PFSK-1 (cell line): ENCODE results near the gene IFRD2.

Experiments
- POLR2AphosphoS5 ChIP-seq: IDR thresholded peaks from 2 replicates; pipeline ENCODE4 v1.6.1; 2012; ENCODE audit warnings: low read depth, mild to moderate bottlenecking, control low read depth, low read length, moderate library complexity
- SIN3A ChIP-seq: IDR thresholded peaks from 2 replicates; pipeline ENCODE4 v1.6.1; 2012; ENCODE audit warnings: mild to moderate bottlenecking, low read length, moderate library complexity, borderline replicate concordance; ENCODE audit not compliant: insufficient read depth
- TAF1 ChIP-seq: IDR thresholded peaks from 2 replicates; pipeline ENCODE4 v1.6.1; 2012; ENCODE audit warnings: low read length, control low read depth, borderline replicate concordance; ENCODE audit not compliant: insufficient read depth
- TF ChIP-seq, protein P1 (sequence below), 2 experiments: IDR thresholded peaks; 2 replicates each; pipeline versions ENCODE4 v1.6.1 to v1.8.0; 2011 to 2012; ENCODE audit warnings: low read depth in 2 of 2, low read length in 2 of 2, control low read depth in 1 of 2, inconsistent platforms in 1 of 2, mild to moderate bottlenecking in 1 of 2, moderate library complexity in 1 of 2; ENCODE audit not compliant: insufficient read depth in 1 of 2

DNA sequence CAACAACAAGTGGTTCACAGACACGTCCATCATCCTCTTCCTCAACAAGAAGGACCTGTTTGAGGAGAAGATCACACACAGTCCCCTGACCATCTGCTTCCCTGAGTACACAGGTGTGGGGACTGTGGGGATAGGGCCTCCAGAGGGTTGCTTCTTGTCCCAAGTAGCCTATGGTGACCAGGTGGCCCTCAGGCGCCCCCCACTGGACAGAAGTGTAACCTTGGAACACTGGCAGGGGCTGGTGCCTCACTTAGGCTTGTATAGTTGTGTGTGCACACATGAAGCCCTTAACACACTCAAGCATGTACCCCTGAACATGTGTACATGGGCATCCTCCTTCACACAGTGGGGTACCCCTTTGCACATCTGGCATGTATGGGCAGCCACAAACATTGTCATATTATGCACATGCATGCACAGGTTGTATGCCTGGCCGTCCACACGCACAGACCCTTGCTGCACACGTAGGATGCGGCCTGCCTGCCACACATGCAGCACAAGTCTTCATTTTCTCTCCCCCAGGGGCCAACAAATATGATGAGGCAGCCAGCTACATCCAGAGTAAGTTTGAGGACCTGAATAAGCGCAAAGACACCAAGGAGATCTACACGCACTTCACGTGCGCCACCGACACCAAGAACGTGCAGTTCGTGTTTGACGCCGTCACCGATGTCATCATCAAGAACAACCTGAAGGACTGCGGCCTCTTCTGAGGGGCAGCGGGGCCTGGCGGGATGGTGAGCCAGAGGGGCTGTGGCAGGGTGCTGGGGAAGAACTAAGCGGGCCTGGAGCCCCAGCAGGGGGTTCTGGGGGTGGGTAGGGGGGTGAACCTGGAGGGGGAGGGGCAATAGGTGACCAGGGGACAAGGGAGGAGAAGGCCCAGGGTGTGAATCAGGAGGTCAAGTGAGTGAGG lies 35.0 kb downstream of the IFRD2 start:
- TF ChIP-seq POLR2AphosphoS5 (no peak), TAF1 (no peak), SIN3A (no peak)
- TF ChIP-seq, protein P1, sequence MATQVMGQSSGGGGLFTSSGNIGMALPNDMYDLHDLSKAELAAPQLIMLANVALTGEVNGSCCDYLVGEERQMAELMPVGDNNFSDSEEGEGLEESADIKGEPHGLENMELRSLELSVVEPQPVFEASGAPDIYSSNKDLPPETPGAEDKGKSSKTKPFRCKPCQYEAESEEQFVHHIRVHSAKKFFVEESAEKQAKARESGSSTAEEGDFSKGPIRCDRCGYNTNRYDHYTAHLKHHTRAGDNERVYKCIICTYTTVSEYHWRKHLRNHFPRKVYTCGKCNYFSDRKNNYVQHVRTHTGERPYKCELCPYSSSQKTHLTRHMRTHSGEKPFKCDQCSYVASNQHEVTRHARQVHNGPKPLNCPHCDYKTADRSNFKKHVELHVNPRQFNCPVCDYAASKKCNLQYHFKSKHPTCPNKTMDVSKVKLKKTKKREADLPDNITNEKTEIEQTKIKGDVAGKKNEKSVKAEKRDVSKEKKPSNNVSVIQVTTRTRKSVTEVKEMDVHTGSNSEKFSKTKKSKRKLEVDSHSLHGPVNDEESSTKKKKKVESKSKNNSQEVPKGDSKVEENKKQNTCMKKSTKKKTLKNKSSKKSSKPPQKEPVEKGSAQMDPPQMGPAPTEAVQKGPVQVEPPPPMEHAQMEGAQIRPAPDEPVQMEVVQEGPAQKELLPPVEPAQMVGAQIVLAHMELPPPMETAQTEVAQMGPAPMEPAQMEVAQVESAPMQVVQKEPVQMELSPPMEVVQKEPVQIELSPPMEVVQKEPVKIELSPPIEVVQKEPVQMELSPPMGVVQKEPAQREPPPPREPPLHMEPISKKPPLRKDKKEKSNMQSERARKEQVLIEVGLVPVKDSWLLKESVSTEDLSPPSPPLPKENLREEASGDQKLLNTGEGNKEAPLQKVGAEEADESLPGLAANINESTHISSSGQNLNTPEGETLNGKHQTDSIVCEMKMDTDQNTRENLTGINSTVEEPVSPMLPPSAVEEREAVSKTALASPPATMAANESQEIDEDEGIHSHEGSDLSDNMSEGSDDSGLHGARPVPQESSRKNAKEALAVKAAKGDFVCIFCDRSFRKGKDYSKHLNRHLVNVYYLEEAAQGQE (IDR thresholded peaks at IDR 0.05; ENCODE audit: insufficient read depth in 1 of 2, low read depth in 2 of 2, low read length in 2 of 2), result no peak
